Liver (tissue), 9 donors: ENCODE results near the gene ANTXR1. TPM values are rescaled to one million over a fixed set of nuclear protein-coding genes. Genes with fewer than 3 reads are reported as not detected.

Experiments used
- DNase-seq: peaks from one replicate; pipeline ENCODE4 v3.0.0-alpha.2; 2017; ENCODE audit warnings: low spot score
- H3K27ac ChIP-seq, 2 donors: one replicate each; pipeline ENCODE4 v1.7.0; 2013; ENCODE audit warnings: inconsistent platforms in 2 of 2, low read length in 2 of 2, control low read depth in 1 of 2, low read depth in 1 of 2, mild to moderate bottlenecking in 1 of 2
- H3K27me3 ChIP-seq, 4 donors: one replicate each; pipeline versions ENCODE4 v1.6.1 to v1.7.0; 2013; ENCODE audit warnings: low read length in 3 of 4, inconsistent platforms in 1 of 4, mild to moderate bottlenecking in 1 of 4, moderate library complexity in 1 of 4; ENCODE audit not compliant: control insufficient read depth in 4 of 4, insufficient read depth in 4 of 4
- H3K36me3 ChIP-seq, 4 donors: one replicate each; pipeline versions ENCODE4 v1.6.1 to v1.7.0; 2013; ENCODE audit warnings: low read length in 3 of 4, mild to moderate bottlenecking in 3 of 4, low read depth in 1 of 4, moderate library complexity in 1 of 4; ENCODE audit not compliant: control insufficient read depth in 4 of 4, insufficient read depth in 3 of 4
- H3K4me1 ChIP-seq, 4 donors: one replicate each; pipeline versions ENCODE4 v1.6.1 to v1.7.0; 2013; ENCODE audit warnings: low read length in 3 of 4, mild to moderate bottlenecking in 3 of 4, moderate library complexity in 1 of 4; ENCODE audit not compliant: control insufficient read depth in 4 of 4, insufficient read depth in 4 of 4
- H3K4me3 ChIP-seq, 3 donors: one replicate each; pipeline versions ENCODE4 v1.6.1 to v1.7.0; 2013; ENCODE audit warnings: low read length in 3 of 3, control low read depth in 1 of 3, low read depth in 1 of 3, mild to moderate bottlenecking in 1 of 3
- H3K9ac ChIP-seq, 2 donors: one replicate each; pipeline ENCODE4 v1.7.0; 2013; ENCODE audit warnings: low read length in 2 of 2, mild to moderate bottlenecking in 2 of 2, moderate library complexity in 2 of 2, control low read depth in 1 of 2, low read depth in 1 of 2
- H3K9me3 ChIP-seq, 4 donors: one replicate each; pipeline versions ENCODE4 v1.6.1 to v1.7.0; 2013; ENCODE audit warnings: low read length in 3 of 4; ENCODE audit not compliant: control insufficient read depth in 4 of 4
- EGR1 ChIP-seq, 2 donors: IDR thresholded peaks; 2 replicates each; pipeline ENCODE4 v1.6.1; 2016 to 2018; ENCODE audit warnings: antibody characterized with exemption in 2 of 2, low read depth in 2 of 2
- FOXA2 ChIP-seq: IDR thresholded peaks from 2 replicates; pipeline ENCODE4 v1.6.1; 2016; ENCODE audit warnings: antibody characterized with exemption
- GABPA ChIP-seq, 2 donors: IDR thresholded peaks in 1 of 2; conservative IDR thresholded peaks in 1 of 2; 2 replicates each; pipeline ENCODE4 v1.6.1; 2016; ENCODE audit warnings: antibody characterized with exemption in 2 of 2, mild to moderate bottlenecking in 1 of 2, moderate library complexity in 1 of 2
- HNF4A ChIP-seq, 2 donors: conservative IDR thresholded peaks; 2 replicates each; pipeline ENCODE4 v1.6.1; 2016; ENCODE audit warnings: antibody characterized with exemption in 2 of 2, mild to moderate bottlenecking in 2 of 2
- HNF4G ChIP-seq: IDR thresholded peaks from 2 replicates; pipeline ENCODE4 v1.6.1; 2016; ENCODE audit warnings: antibody characterized with exemption
- MAX ChIP-seq: IDR thresholded peaks from 2 replicates; pipeline ENCODE4 v1.6.1; 2016; ENCODE audit warnings: antibody characterized with exemption
- NR2F2 ChIP-seq: IDR thresholded peaks from 2 replicates; pipeline ENCODE4 v1.6.1; 2016; ENCODE audit warnings: antibody characterized with exemption
- RAD21 ChIP-seq, 2 donors: IDR thresholded peaks; 2 replicates each; pipeline ENCODE4 v1.6.1; 2016; ENCODE audit warnings: antibody characterized with exemption in 2 of 2, mild to moderate bottlenecking in 2 of 2
- REST ChIP-seq: IDR thresholded peaks from 2 replicates; pipeline ENCODE4 v1.6.1; 2016; ENCODE audit warnings: antibody characterized with exemption, mild to moderate bottlenecking
- WGBS: extraction: QIAGEN DNeasy Blood & Tissue Kit; methylation state at CpG from one replicate; pipeline ENCODE4 v1.1.7; 2013; 5-methylcytosine and 5-hydroxymethylcytosine counted together
- polyA plus RNA-seq, 2 donors: library from polyadenylated mRNA; stranded (reverse) in 1 of 2; unstranded in 1 of 2; fragments of 200-250 nt in 1 of 2; fragments of >200 nt in 1 of 2; fragmentation: Nextera tagmentation in 1 of 2; extraction: Ambion mirVana in 1 of 2; gene quantifications; one replicate each; pipeline versions ENCODE4 v1.2.1 to v1.2.3, GENCODE V29; 2013 to 2015
- total RNA-seq, 2 donors: library from RNA; depleted of rRNA; stranded (reverse); fragments of >200 nt; gene quantifications; one replicate each; pipeline ENCODE4 v1.2.3, GENCODE V29; 2014
- TF ChIP-seq, protein P1 (sequence below): IDR thresholded peaks from 2 replicates; pipeline ENCODE4 v1.6.1; 2016; ENCODE audit warnings: antibody characterized with exemption
- TF ChIP-seq, protein P2 (sequence below): fragments of 150-350 bp; IDR thresholded peaks from 2 replicates; pipeline ENCODE4 v1.5.1; 2017; ENCODE audit warnings: improper control_type of control experiment, low read depth, low read length; ENCODE audit not compliant: missing input control
- TF ChIP-seq, protein P3 (sequence below): IDR thresholded peaks from 2 replicates; pipeline ENCODE4 v1.6.1; 2016; ENCODE audit warnings: antibody characterized with exemption
- donor health status: healthy.
- donor health status: healthy.
- donor health status: healthy.
- donor health status: healthy.
- donor health status: healthy.

The ANTXR1 gene
- total and polyA plus RNA-seq, 4 donors: 0.60 to 3.6 (median 1.8) TPM

DNA sequence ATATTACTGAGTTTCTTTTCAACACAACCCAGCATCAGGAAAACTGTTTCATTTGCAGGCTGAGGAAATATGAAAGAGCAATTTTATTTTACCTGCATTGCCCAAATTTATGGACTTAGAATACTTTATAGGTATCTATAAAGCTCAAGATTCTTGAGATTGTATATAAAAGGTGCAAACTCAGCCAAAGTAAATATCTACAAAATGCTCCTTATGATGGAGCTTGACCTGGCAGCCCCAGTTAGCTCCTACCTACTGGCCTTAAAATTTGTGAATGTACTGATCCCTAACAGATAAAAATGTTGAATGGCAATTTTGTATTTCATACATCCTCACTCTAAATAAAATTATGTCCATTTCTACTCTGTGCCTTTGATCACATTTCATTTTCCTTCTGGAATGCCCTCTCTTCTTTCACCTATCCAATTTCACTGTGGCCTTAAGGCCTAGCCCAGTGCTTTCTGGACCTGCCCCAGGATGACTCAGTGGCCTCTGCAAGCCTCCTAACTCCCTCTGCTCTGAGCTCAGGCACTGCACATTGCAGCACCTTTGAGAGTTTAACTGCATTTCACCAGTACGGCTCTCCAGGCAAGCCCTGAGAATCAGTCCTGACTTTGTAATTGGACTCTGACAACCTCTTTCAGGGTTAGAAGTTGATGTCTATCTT, 125.9 kb downstream of the ANTXR1 start:
- no peak for DNase-seq
- no peaks in the 10 kb centered on the region for H3K4me1 ChIP-seq
- no peak overlapping the region for H3K4me3 ChIP-seq
- no peak overlapping the region for H3K27ac ChIP-seq
- no peaks in the 10 kb centered on the region for H3K27me3 ChIP-seq
- H3K9me3 ChIP-seq: no peaks in the 10 kb centered on the region
- WGBS: 84% methylated on average over 1 of the region's 1 CpG
- no peaks in the 10 kb centered on the region for H3K36me3 ChIP-seq
- no peak overlapping the region for H3K9ac ChIP-seq
- TF ChIP-seq NR2F2 (no peak), RAD21 (IDR thresholded peaks at IDR 0.05) (no peak), FOXA2 (no peak), HNF4A (conservative IDR thresholded peaks at IDR 0.05) (no peak), EGR1 (IDR thresholded peaks at IDR 0.05; ENCODE audit: low read depth in 2 of 2) (no peak), MAX (no peak), GABPA (IDR thresholded peaks at IDR 0.05 in 1 of 2, conservative IDR thresholded peaks at IDR 0.05 in 1 of 2) (no peak), REST (no peak), HNF4G (no peak)
- TF ChIP-seq, protein P1, sequence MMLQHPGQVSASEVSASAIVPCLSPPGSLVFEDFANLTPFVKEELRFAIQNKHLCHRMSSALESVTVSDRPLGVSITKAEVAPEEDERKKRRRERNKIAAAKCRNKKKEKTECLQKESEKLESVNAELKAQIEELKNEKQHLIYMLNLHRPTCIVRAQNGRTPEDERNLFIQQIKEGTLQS: no peak
- TF ChIP-seq, protein P2, sequence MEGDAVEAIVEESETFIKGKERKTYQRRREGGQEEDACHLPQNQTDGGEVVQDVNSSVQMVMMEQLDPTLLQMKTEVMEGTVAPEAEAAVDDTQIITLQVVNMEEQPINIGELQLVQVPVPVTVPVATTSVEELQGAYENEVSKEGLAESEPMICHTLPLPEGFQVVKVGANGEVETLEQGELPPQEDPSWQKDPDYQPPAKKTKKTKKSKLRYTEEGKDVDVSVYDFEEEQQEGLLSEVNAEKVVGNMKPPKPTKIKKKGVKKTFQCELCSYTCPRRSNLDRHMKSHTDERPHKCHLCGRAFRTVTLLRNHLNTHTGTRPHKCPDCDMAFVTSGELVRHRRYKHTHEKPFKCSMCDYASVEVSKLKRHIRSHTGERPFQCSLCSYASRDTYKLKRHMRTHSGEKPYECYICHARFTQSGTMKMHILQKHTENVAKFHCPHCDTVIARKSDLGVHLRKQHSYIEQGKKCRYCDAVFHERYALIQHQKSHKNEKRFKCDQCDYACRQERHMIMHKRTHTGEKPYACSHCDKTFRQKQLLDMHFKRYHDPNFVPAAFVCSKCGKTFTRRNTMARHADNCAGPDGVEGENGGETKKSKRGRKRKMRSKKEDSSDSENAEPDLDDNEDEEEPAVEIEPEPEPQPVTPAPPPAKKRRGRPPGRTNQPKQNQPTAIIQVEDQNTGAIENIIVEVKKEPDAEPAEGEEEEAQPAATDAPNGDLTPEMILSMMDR: no peak
- TF ChIP-seq, protein P3, sequence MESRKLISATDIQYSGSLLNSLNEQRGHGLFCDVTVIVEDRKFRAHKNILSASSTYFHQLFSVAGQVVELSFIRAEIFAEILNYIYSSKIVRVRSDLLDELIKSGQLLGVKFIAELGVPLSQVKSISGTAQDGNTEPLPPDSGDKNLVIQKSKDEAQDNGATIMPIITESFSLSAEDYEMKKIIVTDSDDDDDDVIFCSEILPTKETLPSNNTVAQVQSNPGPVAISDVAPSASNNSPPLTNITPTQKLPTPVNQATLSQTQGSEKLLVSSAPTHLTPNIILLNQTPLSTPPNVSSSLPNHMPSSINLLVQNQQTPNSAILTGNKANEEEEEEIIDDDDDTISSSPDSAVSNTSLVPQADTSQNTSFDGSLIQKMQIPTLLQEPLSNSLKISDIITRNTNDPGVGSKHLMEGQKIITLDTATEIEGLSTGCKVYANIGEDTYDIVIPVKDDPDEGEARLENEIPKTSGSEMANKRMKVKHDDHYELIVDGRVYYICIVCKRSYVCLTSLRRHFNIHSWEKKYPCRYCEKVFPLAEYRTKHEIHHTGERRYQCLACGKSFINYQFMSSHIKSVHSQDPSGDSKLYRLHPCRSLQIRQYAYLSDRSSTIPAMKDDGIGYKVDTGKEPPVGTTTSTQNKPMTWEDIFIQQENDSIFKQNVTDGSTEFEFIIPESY: no peak
